B cell (primary cell): Measurements from ENCODE around the gene MORN4. TPM values are rescaled to one million over a fixed set of nuclear protein-coding genes. Genes with fewer than 3 reads are reported as not detected.

Experiments used
- ATAC-seq: fragments of 200-7000 bp; cut with Tn5 transposase; one replicate; pipeline ENCODE4 v1.10.0; 2021; ENCODE audit warnings: low read depth, mild to moderate bottlenecking, moderate number of reproducible peaks, moderate library complexity
- CTCF ChIA-PET: fragments of 350-600 bp; sonication (Branson Sonifier 250); formaldehyde crosslinking; loops from one replicate; lab custom pipeline; 2021; ENCODE audit warnings: antibody characterized with exemption, inconsistent platforms; lab: Charles Lee
- POLR2A ChIA-PET: fragments of 350-600 bp; sonication (Branson Sonifier 250); formaldehyde crosslinking; loops from one replicate; lab custom pipeline; 2021; ENCODE audit warnings: antibody characterized with exemption; lab: Charles Lee
- DNase-seq: peaks from one replicate; pipeline ENCODE4 v3.0.0; 2013
- H2AFZ ChIP-seq: 2 replicates; pipeline ENCODE4 v1.6.1; 2012; ENCODE audit warnings: mild to moderate bottlenecking, low read depth, low read length; ENCODE audit not compliant: insufficient read depth, poor library complexity, severe bottlenecking
- H3K27ac ChIP-seq, 2 donors: 1 replicate in 1 of 2; 2 replicates in 1 of 2; pipeline ENCODE4 v1.5.1; 2012 to 2013; ENCODE audit warnings: low read length in 2 of 2, mild to moderate bottlenecking in 2 of 2, moderate library complexity in 1 of 2
- H3K27me3 ChIP-seq, 4 experiments: fragments of 200-600 bp in 1 of 4; sonication (generic) in 1 of 4; replicated peaks in 1 of 4; 1 replicate in 2 of 4; 2 replicates in 2 of 4; pipeline versions ENCODE4 v1.6.1 to v1.7.0; 2013 to 2016; ENCODE audit warnings: low read length in 3 of 4, mild to moderate bottlenecking in 2 of 4, mixed read lengths in 1 of 4, moderate library complexity in 1 of 4; ENCODE audit not compliant: insufficient read depth in 4 of 4, control insufficient read depth in 3 of 4; ENCODE audit errors: control extremely low read depth in 1 of 4
- H3K36me3 ChIP-seq, 2 experiments: replicated peaks in 1 of 2; 1 replicate in 1 of 2; 2 replicates in 1 of 2; pipeline versions ENCODE4 v1.6.1 to v1.7.1; 2013; ENCODE audit warnings: low read length in 1 of 2; ENCODE audit not compliant: insufficient read depth in 2 of 2, control insufficient read depth in 1 of 2; ENCODE audit errors: control extremely low read depth in 1 of 2, extremely low read depth in 1 of 2
- H3K4me1 ChIP-seq, 2 donors: fragments of 200-600 bp in 1 of 2; sonication (generic) in 1 of 2; 1 replicate in 1 of 2; 2 replicates in 1 of 2; pipeline versions ENCODE4 v1.5.1 to v1.6.1; 2013 to 2017; ENCODE audit warnings: low read length in 2 of 2; ENCODE audit not compliant: control insufficient read depth in 2 of 2, insufficient read depth in 2 of 2
- H3K4me2 ChIP-seq: replicated peaks from 2 replicates; pipeline ENCODE3; 2012; ENCODE audit warnings: mild to moderate bottlenecking, low read depth, low read length; ENCODE audit not compliant: poor library complexity, severe bottlenecking
- H3K4me3 ChIP-seq, 5 experiments: fragments of 200-600 bp in 1 of 5; sonication (generic) in 1 of 5; 1 replicate in 3 of 5; 2 replicates in 2 of 5; pipeline versions ENCODE4 v1.5.1 to v1.7.0; 2011 to 2016; ENCODE audit warnings: low read length in 4 of 5, mild to moderate bottlenecking in 4 of 5, low read depth in 2 of 5, control low read depth in 1 of 5, moderate library complexity in 1 of 5; ENCODE audit not compliant: insufficient read depth in 1 of 5; ENCODE audit errors: control extremely low read depth in 1 of 5, extremely low read depth in 1 of 5
- H3K79me2 ChIP-seq: fragments of 200-600 bp; sonication (generic); one replicate; pipeline ENCODE4 v1.6.0; 2016; ENCODE audit warnings: low read length; ENCODE audit not compliant: control insufficient read depth, insufficient read depth
- H3K9ac ChIP-seq: fragments of 200-600 bp; sonication (generic); 2 replicates; pipeline ENCODE4 v1.6.1; 2017; ENCODE audit warnings: mild to moderate bottlenecking, low read length, moderate library complexity
- H3K9me3 ChIP-seq, 3 donors: one replicate each; pipeline versions ENCODE4 v1.6.1 to v1.7.1; 2013; ENCODE audit warnings: low read length in 2 of 3; ENCODE audit not compliant: control insufficient read depth in 2 of 3, insufficient read depth in 1 of 3; ENCODE audit errors: control extremely low read depth in 1 of 3
- H4K20me1 ChIP-seq: 2 replicates; pipeline ENCODE4 v1.6.0; 2012; ENCODE audit warnings: mild to moderate bottlenecking, low read length; ENCODE audit not compliant: insufficient read depth, control insufficient read depth, poor library complexity, severe bottlenecking
- H3K27ac Mint-ChIP-seq: one replicate; pipeline ENCODE4 v1.8.0; 2021; ENCODE audit warnings: mixed read lengths
- H3K27me3 Mint-ChIP-seq: one replicate; pipeline ENCODE4 v1.8.0; 2021; ENCODE audit warnings: mixed read lengths
- H3K4me1 Mint-ChIP-seq: one replicate; pipeline ENCODE4 v1.8.0; 2021; ENCODE audit warnings: mixed read lengths
- H3K4me3 Mint-ChIP-seq: one replicate; pipeline ENCODE4 v1.8.0; 2021; ENCODE audit warnings: mixed read lengths
- H3K9me3 Mint-ChIP-seq: one replicate; pipeline ENCODE4 v1.8.0; 2022; ENCODE audit warnings: mixed read lengths; ENCODE audit not compliant: insufficient read depth
- EZH2 ChIP-seq: IDR thresholded peaks from 2 replicates; pipeline ENCODE4 v1.6.1; 2012; ENCODE audit warnings: borderline replicate concordance, low read depth, mild to moderate bottlenecking, moderate library complexity, low read length; ENCODE audit not compliant: insufficient read depth, poor library complexity, severe bottlenecking
- WGBS: methylation state at CpG from one replicate; pipeline ENCODE4 v1.1.5; 2013; ENCODE audit warnings: missing lambda C conversion rate; ENCODE audit not compliant: insufficient coverage; 5-methylcytosine and 5-hydroxymethylcytosine counted together
- intact Hi-C: fragments of 100-400 bp; cut with micrococcal nuclease; formaldehyde crosslinking; loops from one replicate; pipeline ENCODE4 v1.10.0; 2022
- polyA plus RNA-seq: library from polyadenylated mRNA; depleted of rRNA; stranded (reverse); fragments of >200 nt; gene quantifications from 2 replicates; pipeline ENCODE4 v1.2.3, GENCODE V29; 2012
- total RNA-seq, 2 donors: library from RNA; stranded (reverse); fragments of 120-200 nt in 1 of 2; gene quantifications; 1 replicate in 1 of 2; 2 replicates in 1 of 2; pipeline versions ENCODE4 v1.2.3 to v1.2.4, GENCODE V29; 2013 to 2022
- TF ChIP-seq, protein P1 (sequence below): fragments of 200-600 bp; IDR thresholded peaks from one replicate; pipeline ENCODE4 v1.8.0; 2022; ENCODE audit warnings: antibody characterized with exemption, mild to moderate bottlenecking

MORN4 gene
- total and polyA plus RNA-seq, 2 donors (not counting 1 experiment from before 2014, with no cell fraction given) = 1.5 to 2.8 TPM

DNA sequence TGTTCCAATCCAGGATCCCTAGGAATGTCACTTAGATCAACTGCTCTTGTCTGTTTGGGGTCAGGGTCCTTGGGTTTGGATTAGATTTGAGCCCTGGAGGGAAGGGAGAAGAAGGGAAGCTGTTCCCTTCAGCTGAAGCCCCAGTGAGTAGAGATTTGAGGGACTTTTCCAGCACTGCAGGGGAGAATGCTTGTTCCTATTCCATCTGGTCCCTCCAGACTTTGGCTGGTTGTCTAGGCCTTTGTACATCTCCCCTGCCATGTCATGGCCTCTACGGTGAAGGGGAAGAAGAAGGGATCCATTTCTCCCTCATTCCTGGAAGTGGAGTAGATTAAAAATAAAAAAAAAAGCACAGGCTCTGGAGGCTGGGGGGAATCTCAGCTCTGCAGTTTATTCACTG, 32.7 kb downstream of the MORN4 start:
- Histone ChIP-seq H3K4me1 (no peaks in the 10 kb centered on the region), H3K9ac (no peak overlapping the region), H3K36me3 (no peaks in the 10 kb centered on the region), H4K20me1 (no peaks in the 10 kb centered on the region), H3K27me3 (no peaks in the 10 kb centered on the region), H3K4me2 (no peak overlapping the region), H3K4me3 (no peak overlapping the region), H3K9me3 (no peaks in the 10 kb centered on the region), H2AFZ (no peak overlapping the region), H3K79me2 (no peaks in the 10 kb centered on the region), H3K27ac (no peak overlapping the region)
- intact Hi-C loops = no loop called here
- ChIA-PET CTCF (no interaction called here), POLR2A (interaction anchor here (0.6 kb wide), 1 partner anchor 1008 kb away, joined by 6 read pairs; no protein-coding TSS in a partner anchor)
- Mint-ChIP-seq H3K4me3 (no peak overlapping the region), H3K4me1 (no peaks in the 10 kb centered on the region), H3K9me3 (no peaks in the 10 kb centered on the region), H3K27ac (no peak overlapping the region), H3K27me3 (peaks cover under 1% of the 10 kb centered on the region)
- TF ChIP-seq EZH2 = no peak
- TF ChIP-seq, protein P1, sequence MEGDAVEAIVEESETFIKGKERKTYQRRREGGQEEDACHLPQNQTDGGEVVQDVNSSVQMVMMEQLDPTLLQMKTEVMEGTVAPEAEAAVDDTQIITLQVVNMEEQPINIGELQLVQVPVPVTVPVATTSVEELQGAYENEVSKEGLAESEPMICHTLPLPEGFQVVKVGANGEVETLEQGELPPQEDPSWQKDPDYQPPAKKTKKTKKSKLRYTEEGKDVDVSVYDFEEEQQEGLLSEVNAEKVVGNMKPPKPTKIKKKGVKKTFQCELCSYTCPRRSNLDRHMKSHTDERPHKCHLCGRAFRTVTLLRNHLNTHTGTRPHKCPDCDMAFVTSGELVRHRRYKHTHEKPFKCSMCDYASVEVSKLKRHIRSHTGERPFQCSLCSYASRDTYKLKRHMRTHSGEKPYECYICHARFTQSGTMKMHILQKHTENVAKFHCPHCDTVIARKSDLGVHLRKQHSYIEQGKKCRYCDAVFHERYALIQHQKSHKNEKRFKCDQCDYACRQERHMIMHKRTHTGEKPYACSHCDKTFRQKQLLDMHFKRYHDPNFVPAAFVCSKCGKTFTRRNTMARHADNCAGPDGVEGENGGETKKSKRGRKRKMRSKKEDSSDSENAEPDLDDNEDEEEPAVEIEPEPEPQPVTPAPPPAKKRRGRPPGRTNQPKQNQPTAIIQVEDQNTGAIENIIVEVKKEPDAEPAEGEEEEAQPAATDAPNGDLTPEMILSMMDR = no peak
- ATAC-seq (no peak), DNase-seq (no peak)
- no CpG with 5 or more reads among the region's 1 CpG for WGBS

DNA sequence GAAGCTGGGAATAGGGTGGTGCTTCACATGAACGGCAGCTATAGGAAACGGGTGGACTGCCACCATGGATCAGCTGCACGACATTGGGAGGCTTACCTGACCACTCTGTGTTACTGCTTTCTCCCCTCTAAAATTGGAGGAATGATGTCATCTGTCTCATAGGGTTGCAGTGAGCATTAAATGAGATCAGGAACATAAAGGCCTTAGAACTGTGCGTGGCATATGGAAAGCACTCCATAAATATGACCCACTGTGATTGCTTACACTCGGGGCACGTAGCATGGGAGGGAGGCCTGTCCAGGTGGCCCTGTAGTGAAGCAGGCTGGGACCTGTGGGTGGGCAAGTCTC, 34.1 kb downstream of the MORN4 start:
- Mint-ChIP-seq H3K9me3 (no peaks in the 10 kb centered on the region), H3K4me1 (no peaks in the 10 kb centered on the region), H3K4me3 (no peak overlapping the region), H3K27ac (no peak overlapping the region), H3K27me3 (no peaks in the 10 kb centered on the region)
- Histone ChIP-seq H3K27me3 (no peaks in the 10 kb centered on the region), H3K4me3 (no peak overlapping the region), H3K27ac (no peak overlapping the region), H3K36me3 (no peaks in the 10 kb centered on the region), H3K9me3 (no peaks in the 10 kb centered on the region), H4K20me1 (no peaks in the 10 kb centered on the region), H3K9ac (no peak overlapping the region), H2AFZ (no peak overlapping the region), H3K4me1 (no peaks in the 10 kb centered on the region), H3K79me2 (no peaks in the 10 kb centered on the region), H3K4me2 (no peak overlapping the region)
- DNase-seq (no peak), ATAC-seq (no peak)
- intact Hi-C loops = no loop called here
- POLR2A ChIA-PET = no interaction called here
- CTCF ChIA-PET = no interaction called here
- 91% methylated on average over 3 of the region's 6 CpGs for WGBS
- TF ChIP-seq, protein P1 = no peak
- no peak for TF ChIP-seq EZH2
